ENCODE results near the gene CDKN2C. TPM values are rescaled to one million over a fixed set of nuclear protein-coding genes. Genes with fewer than 3 reads are reported as not detected.
"Not testable (repeated sequence)": the region's sequence is repeated elsewhere in the genome, so short reads cannot be mapped to it uniquely, and the experiment has no call there.

The CDKN2C gene
- total RNA-seq, 3 donors from 2014 or later: 27.1 to 40.0 (median 31.1) TPM

DNA sequence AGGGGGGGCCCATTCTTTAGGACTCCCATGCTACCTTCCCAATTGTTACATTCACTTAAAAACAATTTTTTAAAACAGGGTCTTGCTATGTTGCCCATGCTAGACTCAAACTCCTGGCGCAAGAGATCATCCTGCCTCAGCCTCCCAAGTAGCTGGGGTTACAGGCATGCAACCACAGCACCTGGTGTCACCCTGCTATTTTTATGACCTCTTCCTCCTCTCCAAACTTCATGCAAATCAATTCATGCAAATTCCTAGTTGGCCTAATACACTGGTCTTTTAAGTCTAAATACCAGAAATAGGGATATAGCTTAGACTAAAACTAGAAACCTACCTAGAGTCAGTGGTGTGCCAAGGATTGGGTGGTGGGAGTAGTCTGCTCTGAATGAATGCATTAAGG lies 30.1 kb downstream of the CDKN2C start:
- TF ChIP-seq, protein P1, sequence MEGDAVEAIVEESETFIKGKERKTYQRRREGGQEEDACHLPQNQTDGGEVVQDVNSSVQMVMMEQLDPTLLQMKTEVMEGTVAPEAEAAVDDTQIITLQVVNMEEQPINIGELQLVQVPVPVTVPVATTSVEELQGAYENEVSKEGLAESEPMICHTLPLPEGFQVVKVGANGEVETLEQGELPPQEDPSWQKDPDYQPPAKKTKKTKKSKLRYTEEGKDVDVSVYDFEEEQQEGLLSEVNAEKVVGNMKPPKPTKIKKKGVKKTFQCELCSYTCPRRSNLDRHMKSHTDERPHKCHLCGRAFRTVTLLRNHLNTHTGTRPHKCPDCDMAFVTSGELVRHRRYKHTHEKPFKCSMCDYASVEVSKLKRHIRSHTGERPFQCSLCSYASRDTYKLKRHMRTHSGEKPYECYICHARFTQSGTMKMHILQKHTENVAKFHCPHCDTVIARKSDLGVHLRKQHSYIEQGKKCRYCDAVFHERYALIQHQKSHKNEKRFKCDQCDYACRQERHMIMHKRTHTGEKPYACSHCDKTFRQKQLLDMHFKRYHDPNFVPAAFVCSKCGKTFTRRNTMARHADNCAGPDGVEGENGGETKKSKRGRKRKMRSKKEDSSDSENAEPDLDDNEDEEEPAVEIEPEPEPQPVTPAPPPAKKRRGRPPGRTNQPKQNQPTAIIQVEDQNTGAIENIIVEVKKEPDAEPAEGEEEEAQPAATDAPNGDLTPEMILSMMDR (IDR thresholded peaks at IDR 0.05): no peak
- TF ChIP-seq POLR2A (IDR thresholded peaks at IDR 0.05): no peak
- no peak for TF ChIP-seq POLR2AphosphoS5 (IDR thresholded peaks at IDR 0.05)
- H3K4me3 ChIP-seq: no peak overlapping the region
- H3K4me1 ChIP-seq: no peaks in the 10 kb centered on the region
- H3K27me3 ChIP-seq: no peaks in the 10 kb centered on the region
- intact Hi-C loops (cut with DNase I; ENCODE audit: low total_unique reads): no loop called here
- H3K9me3 ChIP-seq: no peaks in the 10 kb centered on the region
- no peaks in the 10 kb centered on the region for H3K36me3 ChIP-seq
- DNase-seq (ENCODE audit: low spot score in 2 of 2): no peak
- H3K27ac ChIP-seq: no peak overlapping the region

GRCh38 chr1:51000651-51001050 lies 30.6 kb downstream of the CDKN2C start:
- H3K27me3 ChIP-seq: no peaks in the 10 kb centered on the region
- DNase-seq (ENCODE audit: low spot score in 2 of 2): no peak
- H3K36me3 ChIP-seq: no peaks in the 10 kb centered on the region
- no peaks in the 10 kb centered on the region for H3K4me1 ChIP-seq
- no peaks in the 10 kb centered on the region for H3K9me3 ChIP-seq
- TF ChIP-seq, protein P1 (IDR thresholded peaks at IDR 0.05): no peak
- TF ChIP-seq POLR2AphosphoS5 (IDR thresholded peaks at IDR 0.05) (no peak), POLR2A (IDR thresholded peaks at IDR 0.05) (no peak)
- H3K4me3 ChIP-seq: no peak overlapping the region
- no peak overlapping the region for H3K27ac ChIP-seq
- intact Hi-C loops (cut with DNase I; ENCODE audit: low total_unique reads): no loop called here

DNA sequence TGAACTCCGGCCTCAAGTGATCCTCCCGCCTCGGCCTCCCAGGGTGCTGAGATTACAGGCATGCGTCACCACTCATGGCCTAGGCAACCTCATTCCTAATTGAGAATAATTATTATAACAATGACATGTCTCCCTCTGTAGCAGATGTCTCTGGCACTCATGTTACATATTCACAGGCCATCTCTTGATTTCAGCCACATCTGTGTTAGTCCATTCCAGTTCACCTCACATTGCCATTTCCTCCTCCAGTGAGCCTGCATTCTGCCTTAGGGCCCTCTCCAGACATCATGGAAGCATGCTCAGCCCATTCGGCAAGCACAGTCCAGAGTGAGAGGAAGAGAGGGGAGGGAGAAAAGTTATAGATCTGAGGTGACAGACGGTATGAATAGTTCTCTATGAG lies 32.5 kb downstream of the CDKN2C start:
- TF ChIP-seq, protein P1 (IDR thresholded peaks at IDR 0.05): no peak
- TF ChIP-seq POLR2AphosphoS5 (IDR thresholded peaks at IDR 0.05): no peak
- TF ChIP-seq POLR2A (IDR thresholded peaks at IDR 0.05): no peak
- Histone ChIP-seq H3K9me3 (no peaks in the 10 kb centered on the region), H3K4me1 (no peaks in the 10 kb centered on the region), H3K27me3 (no peaks in the 10 kb centered on the region), H3K36me3 (no peaks in the 10 kb centered on the region), H3K4me3 (no peak overlapping the region), H3K27ac (no peak overlapping the region)
- intact Hi-C loops (cut with DNase I; ENCODE audit: low total_unique reads): no loop called here
- DNase-seq (ENCODE audit: low spot score in 2 of 2): no peak

GRCh38 chr1:51005549-51005948 lies 35.5 kb downstream of the CDKN2C start:
- intact Hi-C loops (cut with DNase I; ENCODE audit: low total_unique reads); H3K4me1 ChIP-seq; DNase-seq (ENCODE audit: low spot score in 2 of 2); H3K36me3 ChIP-seq; H3K4me3 ChIP-seq; H3K27me3 ChIP-seq; H3K27ac ChIP-seq; H3K9me3 ChIP-seq: not testable (repeated sequence)

GRCh38 chr1:51009381-51009780 lies 39.3 kb downstream of the CDKN2C start:
- Histone ChIP-seq H3K9me3 (peaks cover 3 to 10% of the 10 kb centered on the region in 2 donors), H3K27me3 (no peaks in the 10 kb centered on the region), H3K4me3 (no peak overlapping the region), H3K36me3 (no peaks in the 10 kb centered on the region), H3K27ac (no peak overlapping the region), H3K4me1 (no peaks in the 10 kb centered on the region)
- intact Hi-C loops (cut with DNase I; ENCODE audit: low total_unique reads): no loop called here
- TF ChIP-seq POLR2AphosphoS5 (IDR thresholded peaks at IDR 0.05): no peak
- TF ChIP-seq, protein P1 (IDR thresholded peaks at IDR 0.05): no peak
- no peak for TF ChIP-seq POLR2A (IDR thresholded peaks at IDR 0.05)
- no peak for DNase-seq (ENCODE audit: low spot score in 2 of 2)

DNA sequence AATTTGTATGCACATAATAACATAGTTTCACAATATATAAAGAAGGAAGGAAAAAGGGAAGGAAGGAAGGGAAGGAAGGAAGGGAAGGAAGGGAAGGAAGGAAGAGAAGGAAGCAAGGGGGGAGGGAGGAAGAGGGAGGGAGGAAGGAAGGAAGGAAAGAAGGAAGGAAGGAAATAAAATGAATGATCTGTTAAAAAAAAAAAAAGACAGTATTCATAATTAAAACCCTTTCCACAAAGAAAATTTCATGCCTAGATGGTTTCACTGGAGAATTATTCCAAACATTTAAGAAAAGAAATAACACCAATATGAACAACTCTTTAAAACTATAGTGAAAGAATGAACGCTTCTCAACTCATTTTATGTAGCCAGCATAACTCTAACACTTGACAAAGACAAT lies 44.8 kb downstream of the CDKN2C start:
- Histone ChIP-seq H3K4me1 (no peaks in the 10 kb centered on the region), H3K9me3 (peaks cover 3 to 10% of the 10 kb centered on the region in 2 donors), H3K4me3 (no peak overlapping the region), H3K36me3 (no peaks in the 10 kb centered on the region), H3K27ac (no peak overlapping the region), H3K27me3 (no peaks in the 10 kb centered on the region)
- no peak for DNase-seq (ENCODE audit: low spot score in 2 of 2)
- intact Hi-C loops (cut with DNase I; ENCODE audit: low total_unique reads): no loop called here
- TF ChIP-seq POLR2AphosphoS5 (IDR thresholded peaks at IDR 0.05): no peak
- TF ChIP-seq, protein P1 (IDR thresholded peaks at IDR 0.05): no peak
- no peak for TF ChIP-seq POLR2A (IDR thresholded peaks at IDR 0.05)

All from breast epithelium (tissue), 4 donors.